GM03348 (cell line): ENCODE data around the gene DOCK4.

Experiments
- DNase-seq: peaks from one replicate; pipeline ENCODE4 v3.0.0; 2012; ENCODE audit warnings: low spot score

Gene DOCK4

DNA sequence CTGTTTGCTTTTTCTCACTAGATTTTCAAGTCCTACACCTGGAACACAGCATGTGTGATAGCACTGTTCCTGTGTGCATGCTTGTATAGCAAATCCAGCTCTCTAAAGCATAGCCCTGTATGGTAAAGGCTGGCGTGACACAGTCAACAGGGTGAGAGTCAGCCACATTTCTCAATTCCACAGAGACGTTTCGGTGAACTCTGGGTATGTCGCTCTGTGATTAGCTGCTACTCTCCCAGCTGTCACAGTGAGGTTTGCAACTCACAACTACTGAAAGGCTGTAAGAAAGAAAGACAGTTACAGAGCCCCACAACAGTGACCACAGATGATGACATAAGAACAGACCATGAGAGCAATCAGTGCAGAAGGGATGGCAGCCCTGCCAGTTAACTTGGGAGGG is 473.3 kb downstream of the DOCK4 start:
- no peak for DNase-seq

DNA sequence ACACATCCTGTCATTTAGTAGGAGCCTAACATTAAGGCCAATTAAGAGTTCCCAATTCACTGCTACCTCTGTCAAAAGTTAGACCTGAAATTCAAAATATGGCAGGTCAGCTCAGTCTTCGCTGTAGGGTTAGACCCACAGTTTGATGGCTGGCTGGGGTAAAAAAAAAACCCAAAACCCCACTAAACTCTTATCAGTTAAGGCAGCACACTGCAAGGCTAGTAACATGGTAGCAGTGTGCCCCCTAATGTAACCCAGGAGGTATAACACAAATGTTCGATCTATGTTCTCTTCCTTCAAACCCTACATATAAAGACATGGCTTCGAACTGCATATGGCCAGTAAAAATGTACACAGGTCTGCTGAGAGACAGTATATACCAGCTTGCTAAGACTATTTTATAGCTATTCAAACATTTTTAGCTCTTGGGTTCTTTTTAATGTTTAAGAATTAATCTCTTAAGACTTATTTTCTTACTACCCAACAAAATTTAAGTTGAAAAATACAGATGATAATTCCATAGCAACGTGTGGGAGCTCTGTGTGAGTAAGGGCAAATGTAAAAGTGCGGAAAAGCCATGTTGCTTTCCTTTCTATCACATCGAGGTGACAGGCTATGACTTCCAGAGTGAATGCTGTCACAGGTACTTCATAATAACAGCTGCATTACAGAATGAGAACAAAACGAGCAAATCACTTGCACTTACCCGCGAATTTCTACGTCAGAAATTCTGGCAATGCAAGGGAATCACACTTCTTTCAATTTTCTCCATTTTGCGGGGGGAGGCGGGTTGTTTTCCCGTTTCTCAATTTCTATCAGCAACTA is 475.5 kb downstream of the DOCK4 start:
- DNase-seq: peak; percentile 50

DNA sequence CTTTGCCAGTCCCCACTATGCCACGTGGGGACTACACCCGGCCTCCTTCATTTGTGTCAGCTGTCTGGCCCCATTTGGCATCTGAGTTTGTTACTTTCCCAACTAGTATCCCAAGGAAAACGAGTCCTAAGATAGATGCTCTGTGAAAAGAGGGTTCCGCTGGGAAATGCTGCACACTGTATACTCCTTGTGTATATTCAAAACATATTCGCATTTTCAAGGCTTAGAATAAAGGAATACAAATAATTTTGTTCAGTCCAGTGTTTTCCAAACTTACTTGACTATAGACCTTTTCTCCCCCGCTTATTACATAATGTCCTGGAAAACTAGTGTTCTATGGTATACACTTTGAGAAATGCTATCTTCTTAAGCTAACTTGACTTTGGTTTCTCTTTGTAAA is 476.1 kb downstream of the DOCK4 start:
- no peak for DNase-seq

DNA sequence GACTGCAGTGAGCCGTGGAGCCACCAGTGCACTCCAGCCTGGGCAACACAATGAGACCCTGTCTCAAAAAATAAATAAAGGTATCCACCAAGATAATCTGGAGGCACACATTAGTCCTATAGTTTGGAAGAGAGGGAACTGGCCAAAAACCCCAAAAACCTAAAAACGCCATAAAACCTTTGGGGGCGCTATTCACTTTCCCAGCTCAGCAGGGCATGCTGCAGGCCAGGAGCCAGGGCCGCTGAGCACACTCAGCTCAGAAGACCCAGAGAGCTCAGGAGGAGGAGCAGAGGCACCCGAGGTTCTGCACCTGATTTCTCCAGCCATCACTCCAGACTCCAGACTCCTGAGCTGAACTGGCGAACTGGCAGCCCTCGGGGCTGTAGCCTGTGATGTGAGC is 476.7 kb downstream of the DOCK4 start:
- DNase-seq: no peak

DNA sequence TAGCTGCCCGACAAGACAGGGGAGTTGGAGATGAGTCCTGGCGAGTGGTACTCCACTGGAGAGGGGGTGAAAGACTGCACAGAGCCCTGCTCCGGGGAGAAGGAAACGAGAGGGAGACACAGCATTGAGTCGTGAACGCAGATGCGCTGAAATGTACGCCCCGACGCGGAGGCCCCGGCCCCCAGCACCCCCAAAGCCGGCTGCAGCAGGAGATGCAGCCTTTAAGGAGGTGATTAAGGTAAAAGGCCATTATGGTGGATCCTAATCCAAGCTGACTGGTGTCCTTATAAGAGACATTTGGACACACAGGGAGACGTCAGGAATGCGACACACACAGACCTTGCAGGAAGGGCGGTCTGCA is 477.6 kb downstream of the DOCK4 start:
- no peak for DNase-seq

DNA sequence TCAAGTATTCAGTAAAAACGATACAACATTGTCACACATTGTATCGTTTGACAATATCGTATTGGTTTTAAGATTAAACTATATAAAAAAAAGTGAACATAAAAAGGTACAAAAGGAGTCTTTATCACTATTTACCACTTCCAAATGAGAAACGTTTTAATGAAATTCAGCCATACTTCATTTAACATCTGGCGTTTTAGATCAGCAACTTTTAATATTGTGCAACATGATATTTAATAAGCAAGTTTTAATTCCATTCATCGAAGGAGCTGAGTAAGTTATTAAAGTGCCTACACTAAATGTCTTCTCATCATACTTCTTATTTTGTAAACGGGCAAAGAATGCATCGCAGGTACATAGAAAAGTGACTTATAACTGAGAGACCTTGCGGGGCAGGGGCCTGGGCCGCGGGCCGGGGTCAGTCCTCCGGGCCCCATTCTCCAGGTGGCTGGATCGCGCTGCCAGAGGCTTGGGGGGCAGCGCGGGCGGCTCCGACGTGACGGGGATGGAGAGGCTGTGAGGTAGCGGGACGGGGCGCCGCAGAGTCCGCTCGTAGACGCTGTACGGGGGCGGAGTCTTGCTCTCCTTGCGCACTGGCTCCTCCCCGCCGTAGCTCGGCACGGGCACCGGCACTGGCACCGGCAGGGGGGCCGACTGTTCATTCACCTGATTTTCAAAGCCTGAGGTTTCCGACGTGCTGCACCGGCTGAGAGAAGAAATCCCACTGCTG is 478.1 kb downstream of the DOCK4 start:
- no peak for DNase-seq

DNA sequence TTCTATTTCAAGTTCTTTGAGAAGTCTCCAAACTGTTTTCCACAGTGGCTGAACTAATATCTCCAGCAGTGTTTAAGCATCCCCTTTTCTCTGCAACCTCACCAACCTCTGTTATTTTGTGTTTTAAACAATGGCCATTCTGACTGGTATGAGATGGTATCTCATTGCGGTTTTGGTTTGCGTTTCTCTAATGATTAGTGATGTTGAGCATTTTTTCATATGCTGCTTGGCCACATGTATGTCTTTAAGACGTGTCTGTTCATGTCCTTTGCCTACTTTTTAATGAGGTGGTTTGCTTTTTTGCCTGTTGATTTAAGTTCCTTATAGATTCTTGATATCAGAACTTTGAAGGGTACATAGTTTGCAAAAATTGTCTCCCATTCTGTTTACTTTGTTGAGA is 487.3 kb downstream of the DOCK4 start:
- no peak for DNase-seq

DNA sequence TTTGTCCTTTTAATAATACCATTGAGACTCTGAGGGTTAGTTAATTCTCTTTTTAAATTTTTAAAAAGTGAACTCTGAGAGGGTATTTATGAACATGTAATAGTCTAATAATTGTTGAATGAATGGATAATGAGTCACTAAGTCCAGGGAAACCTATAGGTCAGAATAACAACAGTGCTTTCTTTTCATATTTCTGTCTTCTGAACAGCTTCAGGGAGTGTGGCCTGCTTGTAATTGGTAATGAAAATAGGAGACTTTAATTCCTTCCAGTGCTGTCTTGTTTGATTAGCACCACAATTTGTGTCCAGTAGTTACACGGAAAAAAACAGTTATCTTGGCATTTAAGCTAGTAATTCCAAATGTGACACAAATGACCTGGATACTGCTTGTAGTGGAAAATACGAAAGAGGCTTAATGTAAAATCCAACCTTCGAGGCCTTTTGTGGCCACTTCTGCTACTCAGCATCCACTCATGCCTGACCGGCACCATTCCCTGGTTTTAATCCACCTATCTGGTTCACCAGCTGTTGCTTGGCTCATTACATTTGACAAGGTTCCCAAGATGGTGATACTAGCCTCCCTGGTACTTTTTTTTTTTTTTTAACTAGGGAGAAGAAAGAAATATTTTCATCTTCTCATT is 494.7 kb downstream of the DOCK4 start:
- DNase-seq: no peak

DNA sequence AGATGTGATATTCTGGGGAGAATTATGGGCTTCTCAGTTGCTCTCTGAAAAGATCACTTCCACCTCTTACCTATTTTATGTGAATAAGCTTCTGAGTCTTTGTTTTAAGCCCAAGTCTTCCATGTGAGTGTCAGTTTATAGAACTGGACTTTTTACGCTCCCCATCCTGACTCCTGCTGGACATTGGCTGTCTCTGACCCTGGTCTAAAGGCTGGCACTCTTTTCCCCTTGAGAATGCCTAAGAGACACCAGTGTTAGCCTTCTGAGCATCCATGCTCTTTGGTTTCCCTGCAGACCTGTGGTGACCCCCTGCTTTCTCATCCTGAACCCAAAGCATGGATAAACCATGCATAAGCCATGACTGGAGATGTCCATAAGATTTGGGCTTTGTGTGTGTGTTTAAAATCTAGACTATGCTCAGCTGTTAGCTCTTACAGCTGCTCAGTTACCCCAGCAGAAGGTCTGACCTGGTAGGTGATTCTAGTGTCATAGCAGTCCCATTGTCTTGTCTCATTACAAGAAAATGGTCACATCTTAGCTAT is 495.3 kb downstream of the DOCK4 start:
- DNase-seq: no peak

DNA sequence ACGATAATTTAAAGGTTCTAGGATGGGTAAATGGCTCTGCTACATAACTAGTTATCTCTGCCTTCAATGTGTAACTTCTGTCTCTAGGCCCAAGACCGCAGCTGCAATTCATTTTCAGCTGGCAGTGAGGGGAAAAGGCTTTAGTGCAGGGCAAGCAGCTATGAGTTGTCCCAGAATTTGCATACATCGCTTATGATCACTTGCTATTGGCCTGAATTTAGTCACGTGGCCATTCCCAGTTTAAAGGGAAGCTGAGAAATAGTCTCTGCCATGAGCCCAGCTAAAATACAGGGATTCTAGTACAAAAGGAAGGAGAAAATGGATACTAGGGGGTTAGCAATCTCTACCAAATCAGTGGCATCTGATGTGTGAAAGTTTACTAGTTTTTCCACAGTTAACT is 498.1 kb downstream of the DOCK4 start:
- peak; percentile 17 for DNase-seq

DNA sequence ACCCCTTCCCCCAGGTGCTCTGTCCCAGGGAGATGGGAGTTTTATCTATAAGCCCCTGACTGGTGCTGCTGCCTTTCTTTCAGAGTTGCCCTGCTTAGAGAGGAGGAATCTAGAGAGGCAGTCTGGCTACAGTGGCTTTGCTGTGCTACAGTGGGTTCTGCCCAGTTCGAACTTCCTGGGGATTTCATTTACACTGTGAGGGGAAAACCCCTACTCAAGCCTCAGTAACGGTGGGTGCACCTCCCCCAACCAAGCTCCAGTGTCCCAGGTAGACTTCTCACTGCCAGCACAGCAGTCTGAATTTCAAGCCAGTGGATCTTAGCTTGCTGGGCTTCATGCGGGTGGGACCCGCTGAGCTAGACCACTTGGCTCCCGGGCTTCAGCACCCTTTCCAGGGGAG is 500.4 kb downstream of the DOCK4 start:
- no peak for DNase-seq

DNA sequence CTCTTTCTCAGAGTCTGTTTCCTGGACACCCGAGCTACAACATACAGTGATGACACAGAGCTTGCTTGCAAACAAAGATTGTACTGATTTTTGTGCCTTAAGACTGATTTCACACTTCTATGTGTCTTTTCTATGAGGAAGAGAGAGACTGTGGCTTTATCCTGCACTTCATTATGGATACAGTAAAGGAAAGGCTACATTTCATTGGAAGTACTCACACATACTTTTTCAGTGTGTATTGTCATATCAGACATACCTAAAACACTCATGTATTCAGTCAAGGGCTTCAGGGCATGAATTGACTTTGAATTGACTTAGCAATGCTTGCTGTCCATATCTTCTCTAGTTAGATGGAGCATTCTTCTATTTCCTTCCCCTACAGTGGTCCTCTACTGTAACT is 508.4 kb downstream of the DOCK4 start:
- DNase-seq: no peak

DNA sequence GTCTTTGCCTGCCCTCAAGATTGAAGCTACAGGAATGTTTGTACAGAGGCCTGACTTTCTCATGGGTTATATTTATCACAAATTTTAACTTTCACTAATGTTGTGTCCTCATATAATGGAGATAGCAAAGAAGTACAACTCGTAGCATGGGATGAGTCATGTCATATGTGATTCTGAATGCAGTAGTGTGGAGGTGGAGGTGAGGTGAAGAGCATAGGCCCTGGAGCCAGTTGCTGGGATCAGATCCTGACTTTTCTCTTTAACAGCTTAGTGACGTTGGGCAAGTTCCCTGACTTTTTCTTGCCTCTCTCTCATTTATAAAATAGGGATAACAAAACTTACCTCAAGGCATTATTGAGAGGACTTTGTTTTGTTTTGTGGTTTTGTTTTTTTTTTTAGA is 511.8 kb downstream of the DOCK4 start:
- DNase-seq: no peak

DNA sequence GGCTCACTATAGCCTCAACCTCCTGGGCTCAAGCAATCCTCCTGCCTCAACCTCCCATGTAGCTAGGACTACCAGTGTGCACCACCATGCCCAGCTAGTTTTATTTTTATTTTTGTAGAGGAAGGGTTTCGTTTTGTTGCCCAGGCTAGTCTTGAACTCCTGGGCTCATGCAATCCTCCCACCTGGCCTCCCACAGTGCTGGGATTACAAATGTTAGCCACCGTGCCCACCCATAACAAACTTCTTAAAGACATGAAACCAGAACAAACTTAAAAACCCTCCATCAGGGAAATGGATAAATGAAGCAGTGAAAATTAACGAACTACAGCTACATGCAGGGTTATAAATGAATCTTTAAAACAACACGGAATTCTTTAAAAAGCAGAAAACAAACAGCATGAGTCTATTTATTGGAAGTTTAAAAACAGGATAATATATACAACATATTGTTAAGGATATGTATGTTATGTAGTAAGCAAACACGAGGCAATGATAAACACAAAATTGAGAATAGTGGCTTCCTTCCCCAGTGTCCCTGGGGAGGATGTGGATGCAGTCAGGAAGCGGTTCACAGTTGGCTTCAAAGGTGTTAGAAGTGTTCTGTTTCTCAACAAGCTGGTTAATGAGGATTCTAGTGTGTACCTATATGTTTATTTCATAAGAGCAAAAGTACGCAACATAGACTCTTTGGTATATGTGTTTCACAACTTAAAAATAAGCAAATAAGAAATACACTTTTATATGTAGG is 515.7 kb downstream of the DOCK4 start:
- no peak for DNase-seq

DNA sequence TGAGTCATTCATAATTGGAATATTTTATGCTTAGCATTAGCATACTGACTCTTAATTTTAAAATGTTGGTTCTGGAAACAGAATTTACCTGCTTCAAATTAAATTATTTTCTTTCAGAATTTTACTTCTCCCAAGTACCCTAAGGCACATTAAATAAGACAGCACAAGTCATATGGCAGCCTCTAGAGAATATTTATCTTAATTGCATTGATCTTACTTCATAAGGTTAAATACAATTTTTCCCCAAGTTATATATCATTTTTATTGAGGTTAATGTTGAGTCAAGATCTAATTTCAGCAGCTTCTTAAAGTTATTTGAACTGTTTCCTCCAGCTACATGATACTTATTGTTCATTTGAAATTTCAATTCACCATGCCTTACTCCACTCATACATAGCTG is 520.9 kb downstream of the DOCK4 start:
- no peak for DNase-seq

DNA sequence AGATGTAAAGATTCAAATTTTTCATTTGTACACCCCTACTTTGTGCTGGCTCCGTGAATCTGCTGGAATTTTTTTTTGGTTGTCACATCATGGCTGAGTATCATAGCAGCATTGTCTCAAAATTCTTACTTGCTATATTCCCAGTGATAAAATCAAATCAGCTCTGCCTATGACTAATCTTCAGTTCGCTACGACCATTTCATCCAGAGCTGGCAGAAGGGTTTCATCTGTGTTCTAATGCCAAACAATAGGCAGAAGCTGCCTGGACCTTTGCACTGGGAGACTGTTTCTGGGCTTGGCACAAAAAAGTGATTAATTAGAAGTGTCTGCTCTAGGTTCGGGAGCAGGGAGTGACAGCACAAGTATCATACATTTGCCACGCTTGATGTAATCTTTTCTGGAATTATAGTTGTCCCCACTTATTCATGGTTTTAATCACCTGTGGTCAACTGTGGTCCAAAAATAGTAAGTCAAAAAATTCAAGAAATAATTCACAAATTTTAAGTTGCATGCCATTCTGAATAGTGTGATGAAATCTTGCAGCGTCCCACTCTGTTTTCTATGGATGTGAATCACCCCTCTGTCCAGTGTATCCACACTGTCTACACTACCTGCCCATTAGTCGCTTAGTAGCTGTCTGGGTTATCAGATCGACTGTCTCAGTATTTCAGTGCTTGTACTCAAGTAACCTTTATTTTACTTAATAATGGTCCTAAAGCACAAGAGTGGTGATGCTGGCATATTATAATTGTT is 523.4 kb downstream of the DOCK4 start:
- peak; percentile 11 for DNase-seq

DNA sequence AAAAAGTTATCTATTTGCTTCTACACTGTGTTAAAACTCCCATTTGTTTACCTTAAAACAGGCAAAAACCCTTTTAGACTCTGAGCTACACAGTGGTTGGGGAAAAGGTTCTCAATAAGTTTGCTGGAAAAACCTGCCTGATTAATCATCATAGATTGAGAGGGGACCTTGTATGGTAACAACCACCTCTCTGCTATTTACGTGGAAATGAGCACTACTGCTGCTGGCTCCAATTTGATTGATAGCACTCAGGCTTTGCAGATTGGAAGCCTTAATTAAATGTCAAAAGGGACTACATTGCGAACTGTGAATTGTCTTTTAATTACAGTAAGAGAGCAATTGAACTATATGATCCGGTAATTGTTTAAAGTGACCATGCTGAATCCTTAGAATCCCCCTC is 525.0 kb downstream of the DOCK4 start:
- DNase-seq: no peak

DNA sequence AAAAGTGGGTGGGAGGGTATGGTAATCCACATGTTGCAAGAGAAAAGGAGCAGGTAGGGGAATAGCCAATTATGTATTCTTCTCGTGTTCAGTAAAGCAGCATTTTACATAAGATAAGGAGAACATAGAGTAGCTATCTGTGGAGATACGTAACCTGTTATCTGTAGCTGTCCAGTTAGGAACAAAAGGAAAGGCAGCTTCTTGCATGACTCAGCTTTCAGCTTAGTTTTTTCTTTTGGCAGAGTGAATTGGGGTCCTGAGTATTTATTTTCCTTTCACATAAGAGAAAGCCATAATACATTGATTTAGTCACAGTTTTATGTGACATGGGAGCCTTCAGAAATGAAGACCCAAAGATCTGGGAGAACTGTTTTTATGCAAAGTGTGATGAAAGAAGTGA is 527.2 kb downstream of the DOCK4 start:
- no peak for DNase-seq

DNA sequence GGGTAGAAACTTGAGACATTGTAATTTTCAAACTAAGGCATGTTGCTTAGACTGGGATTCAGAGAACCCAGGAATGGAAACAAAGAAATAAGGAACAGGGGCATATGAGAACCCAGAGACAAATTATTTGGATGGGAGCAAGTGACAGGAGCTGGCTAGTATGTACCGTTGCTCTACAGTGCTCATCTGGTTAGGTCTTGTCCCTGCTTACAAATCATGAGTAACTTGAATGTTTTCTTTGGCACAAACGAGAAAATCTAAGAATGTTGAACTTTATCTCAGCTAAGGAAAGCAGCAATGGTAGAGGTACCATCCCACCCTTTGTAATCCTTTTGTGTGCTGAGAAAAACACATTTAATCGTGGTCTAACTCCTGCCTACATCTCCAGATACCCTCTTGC is 527.9 kb downstream of the DOCK4 start:
- no peak for DNase-seq

DNA sequence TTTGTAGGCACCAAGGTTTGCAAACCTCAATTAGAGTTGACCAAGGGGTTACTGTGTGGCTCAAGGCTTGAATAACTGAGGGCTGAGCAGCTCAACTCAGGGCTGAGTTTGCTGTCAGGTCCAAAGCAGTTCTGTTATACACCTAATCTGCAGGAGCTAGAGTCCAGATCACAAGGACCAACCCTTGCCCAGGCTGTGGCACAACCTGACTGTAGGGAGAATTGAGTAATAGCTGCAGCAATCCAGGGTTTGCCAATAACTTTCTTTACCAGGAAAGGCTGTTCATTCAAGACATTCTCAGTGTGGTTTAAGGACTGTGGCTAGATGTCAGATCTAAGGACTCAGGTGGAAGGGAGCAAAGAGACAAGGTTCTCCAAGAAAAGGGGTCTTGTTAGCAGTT is 528.4 kb downstream of the DOCK4 start:
- DNase-seq: no peak

DNA sequence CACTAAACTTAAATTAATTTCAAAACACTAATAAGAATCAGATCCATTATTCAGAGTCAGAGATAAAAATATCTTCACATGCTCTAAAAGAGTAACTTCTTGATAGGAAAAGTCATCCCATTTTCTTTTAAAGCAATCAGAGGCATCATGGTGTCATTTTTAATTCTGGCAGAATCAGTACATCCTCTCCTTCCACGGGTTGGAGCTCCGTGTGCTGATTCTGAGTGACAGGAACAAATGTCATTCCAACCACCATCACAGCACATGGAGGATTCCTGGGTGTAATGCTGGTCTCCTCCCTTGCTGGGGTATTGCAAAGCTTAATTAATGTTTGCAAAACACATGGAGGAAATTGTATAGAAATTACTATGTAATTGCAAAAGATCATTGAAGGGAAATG is 529.4 kb downstream of the DOCK4 start:
- DNase-seq: no peak
